GM18867 (cell line): Measurements from ENCODE around the gene C3.
A peak's percentile ranks its signal among the peaks of the same experiment; 100 is the strongest.
"Not testable (repeated sequence)": the region's sequence is repeated elsewhere in the genome, so short reads cannot be mapped to it uniquely, and the experiment has no call there.

Experiments
- ATAC-seq: cut with Tn5 transposase; IDR thresholded peaks from one replicate; pipeline ENCODE4 v1.9.1; 2021; ENCODE audit warnings: mild to moderate bottlenecking, moderate library complexity; ENCODE audit not compliant: unreplicated experiment

The C3 gene

DNA sequence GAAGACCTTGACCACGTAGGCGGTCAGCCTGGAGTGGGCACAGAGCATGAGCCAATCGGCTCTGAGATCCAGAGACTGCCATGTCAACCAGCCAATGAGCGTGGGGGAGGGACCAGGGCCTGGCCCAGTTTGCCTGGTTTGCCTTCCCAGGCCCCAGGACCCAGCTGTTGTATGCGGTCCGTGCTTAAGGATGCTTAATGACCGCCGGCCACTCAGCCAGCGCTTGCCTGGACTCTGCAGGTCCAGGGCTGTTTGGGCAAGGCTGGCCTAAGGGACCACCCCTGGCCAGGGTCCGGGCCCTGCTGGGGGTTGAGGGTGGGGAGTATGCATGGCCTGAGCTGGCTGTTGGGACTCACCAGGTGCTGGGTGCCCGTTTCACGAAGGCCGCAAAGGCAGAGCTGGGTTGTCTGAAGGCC lies 27.4 kb downstream of the C3 start:
- ATAC-seq, result no peak

DNA sequence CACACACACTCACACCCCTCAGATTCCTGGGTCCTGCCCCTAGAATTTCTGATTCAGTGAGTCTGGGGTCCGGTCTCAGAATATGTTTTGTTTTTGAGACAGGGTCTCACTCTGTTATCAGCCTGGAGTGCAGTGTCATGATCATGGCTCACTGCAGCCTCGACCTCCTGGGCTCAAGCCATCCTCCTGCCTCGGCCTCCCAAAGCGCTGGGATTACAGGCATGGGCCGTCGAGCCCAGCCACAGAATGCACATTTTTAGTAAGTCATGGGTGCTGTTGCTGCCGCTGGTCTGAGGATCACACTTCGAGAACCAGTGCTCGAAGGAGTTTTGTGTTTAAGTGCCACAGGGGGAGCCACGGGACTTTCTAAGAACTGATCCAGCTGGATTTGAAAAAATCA lies 28.4 kb downstream of the C3 start:
- ATAC-seq, result no peak

DNA sequence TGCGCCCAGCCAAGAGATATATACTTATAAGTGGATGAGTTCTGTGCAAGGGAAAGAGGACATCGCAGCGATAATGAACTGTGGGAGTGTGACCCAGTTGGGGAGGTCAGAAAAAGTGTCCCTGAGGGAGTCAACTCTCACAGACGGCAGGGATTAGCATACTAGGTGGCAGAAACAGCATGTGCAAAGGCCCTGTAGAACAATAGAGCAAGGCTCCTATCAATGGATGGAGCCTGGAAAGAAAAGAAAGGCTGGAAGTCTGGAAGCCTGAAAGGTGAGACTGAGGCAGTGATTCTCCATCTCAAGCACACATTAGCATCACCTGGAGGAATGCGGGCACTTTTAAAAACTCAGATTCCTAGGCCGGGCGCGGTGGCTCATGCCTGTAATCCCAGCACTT lies 29.1 kb downstream of the C3 start:
- ATAC-seq, result no peak

DNA sequence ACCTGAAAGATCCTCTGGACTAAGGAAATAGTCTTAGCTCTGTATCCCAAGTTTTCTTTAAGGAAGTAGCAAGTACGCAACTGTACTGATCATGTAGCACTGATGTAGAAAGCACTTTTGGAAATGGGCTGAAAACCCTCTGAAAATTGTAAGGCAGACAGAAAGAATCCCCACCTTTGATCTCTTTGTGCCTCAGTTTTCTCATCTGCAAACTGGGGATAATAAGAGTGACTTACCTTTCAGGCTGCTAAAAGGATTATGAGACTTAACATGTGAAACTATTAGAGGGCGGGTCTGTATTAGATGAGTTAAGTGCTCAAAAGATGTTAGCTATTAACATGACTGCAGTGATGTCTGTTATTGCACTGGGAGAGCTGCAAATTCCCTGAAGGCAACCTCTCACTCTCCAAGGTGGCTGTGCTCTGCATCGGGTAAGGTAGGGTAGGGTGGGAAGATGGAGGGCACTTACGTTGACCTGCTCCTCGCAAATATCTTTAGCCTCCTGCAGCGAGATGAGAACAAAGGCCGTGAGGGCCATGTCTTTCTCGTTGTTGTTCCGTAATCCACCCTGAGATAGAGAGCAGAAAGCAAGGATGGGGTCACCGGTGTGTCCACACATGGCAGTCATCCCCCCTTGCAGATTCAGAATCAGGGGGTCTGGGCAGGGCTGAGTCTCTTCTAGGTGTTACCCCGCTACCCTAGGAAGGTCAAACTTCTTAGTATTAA lies 30.1 kb downstream of the C3 start:
- ATAC-seq, result no peak

DNA sequence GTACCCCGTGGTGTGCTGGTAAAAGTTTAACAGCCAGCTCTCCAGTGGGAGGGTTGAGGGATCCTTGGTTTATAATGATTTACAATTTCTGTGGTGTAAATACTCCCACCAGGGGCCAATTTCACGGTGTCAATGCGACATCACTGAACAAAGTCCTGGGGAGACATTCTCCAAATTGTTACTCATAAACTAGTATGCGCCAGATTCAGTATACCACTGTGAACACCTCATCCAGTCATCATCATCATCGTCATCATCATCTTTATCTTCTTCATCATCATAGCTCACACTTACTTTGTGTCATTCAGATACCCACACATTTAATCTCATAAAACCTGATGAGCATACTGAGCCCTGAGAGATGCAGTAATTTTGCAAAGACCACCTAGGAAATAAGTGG lies 33.3 kb downstream of the C3 start:
- no peak for ATAC-seq

DNA sequence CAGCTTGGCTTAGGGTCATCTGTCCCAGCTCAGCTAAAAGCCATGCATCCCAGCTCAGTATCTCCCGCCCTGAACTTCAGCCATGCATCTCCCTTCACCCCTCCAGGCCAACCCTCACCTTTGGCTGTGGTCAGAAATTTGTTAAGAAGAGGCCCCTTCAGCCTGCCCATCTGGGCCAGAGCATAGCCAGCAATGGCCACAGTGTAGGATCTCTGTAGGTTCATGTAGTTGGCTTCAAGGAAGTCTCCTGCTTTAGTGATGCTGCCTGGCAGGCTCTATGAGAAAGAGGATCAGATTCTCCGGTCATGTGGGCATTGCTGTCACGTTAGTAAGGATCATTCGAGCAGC lies 33.8 kb downstream of the C3 start:
- no peak for ATAC-seq

DNA sequence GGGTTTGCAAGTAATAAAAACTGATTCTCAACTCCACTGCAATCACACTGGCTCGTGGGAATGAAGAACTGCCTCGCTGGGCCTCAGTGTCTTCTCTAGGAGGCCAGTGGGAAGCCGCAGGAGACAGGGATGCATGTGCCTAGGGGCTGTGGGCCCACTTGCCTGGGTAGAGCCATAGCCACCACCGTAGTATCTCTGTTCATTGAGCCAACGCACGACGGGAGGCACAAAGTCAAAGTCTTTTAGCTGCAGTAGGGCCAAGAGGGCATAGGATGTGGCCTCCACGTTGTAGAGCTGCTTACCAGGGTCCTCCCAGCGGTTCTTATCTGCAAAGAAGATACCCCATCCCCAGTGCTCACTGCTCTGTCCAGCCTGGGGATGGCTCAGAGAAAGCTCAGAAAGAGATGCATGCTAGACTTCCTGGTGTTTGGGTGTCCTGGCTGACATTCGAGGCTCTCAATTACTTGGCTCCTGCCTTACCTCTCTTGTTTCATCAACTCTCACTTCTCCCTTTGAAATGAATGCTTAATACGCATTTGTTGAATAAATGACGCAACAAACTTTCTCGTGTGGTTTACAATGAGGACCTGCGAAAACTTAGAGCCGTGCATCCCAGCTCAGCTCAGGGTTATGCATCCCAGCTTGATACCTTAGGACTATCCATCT lies 34.4 kb downstream of the C3 start:
- no peak for ATAC-seq

DNA sequence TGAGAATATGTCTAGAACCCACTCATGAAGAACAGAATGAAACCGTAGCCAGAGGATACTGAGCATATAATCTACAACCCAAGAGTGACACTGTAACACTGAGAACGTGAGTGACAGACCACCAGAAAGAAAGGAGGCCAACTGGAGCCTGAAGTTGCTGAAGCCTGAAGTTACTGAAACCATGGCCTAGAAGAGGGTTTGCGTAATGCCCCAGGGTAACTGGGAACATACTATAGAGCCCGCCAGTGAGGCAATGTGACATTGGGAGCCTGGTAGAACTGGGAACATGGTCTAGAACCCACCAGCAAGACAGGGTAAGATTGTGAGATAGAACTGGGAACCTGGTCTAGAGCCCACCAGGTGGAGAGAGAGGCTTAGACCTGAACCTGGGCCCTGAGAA lies 35.0 kb downstream of the C3 start:
- ATAC-seq, result no peak

DNA sequence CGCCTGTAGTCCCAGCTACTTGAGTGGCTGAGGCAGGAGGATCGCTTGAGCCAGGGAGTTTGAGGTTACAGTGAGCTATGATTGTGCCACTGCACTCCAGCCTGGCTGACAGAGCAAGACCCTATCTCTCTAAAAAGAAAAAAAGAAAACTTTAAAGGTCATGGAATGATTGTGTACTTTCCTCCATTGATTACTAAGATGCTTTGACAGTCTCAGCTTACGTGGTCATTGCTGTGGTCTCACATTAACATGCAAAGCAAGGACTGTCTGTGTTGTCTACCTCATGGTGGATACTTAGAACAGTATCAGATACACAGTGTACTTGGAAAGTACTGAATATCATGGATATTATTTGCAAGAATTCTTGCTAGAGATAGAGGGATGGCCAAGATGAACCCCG lies 36.5 kb downstream of the C3 start:
- ATAC-seq, result no peak

DNA sequence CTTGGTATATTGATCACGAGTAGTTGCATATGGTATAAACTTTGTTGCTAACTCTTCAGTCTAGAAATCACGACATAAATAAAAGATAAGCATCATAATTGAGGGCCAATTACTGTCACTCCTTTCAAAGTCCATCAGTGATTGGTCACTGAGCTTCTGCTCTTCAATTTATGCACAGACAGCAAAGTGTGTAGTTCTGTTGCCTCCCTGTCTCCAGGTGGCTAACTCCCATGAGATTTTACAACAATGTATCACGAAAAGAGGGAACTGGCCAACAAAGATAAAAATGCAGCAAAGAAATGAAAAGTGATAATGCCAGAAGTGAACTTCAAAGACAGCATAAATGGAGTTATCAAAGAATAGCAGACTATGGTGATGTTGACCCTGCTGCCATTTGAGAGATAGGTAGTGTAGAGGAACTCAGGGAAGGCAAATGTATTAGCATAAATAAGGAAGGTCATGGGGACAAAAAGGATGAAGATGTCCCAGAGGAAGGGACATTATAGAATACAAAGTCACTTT lies 37.8 kb downstream of the C3 start:
- ATAC-seq, result no peak

DNA sequence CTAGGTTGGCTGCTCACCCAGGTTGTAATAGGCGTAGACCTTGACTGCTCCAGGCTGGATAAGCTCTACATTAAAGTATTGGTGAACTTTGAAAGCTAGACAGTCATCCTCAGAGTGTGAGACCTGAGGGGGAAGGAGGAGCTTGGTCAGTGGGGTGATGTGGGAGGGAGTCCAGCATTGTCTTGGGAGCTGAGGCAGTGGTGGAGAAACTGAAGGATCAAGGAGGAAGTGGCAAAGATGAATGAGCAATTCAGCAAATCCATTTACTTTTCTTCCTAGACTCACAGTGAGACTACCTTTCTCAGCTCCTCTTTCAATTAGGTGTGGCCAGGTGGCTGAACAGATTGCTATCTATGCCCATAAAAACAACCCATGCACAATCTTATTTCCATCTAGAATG lies 40.3 kb downstream of the C3 start:
- no peak for ATAC-seq

DNA sequence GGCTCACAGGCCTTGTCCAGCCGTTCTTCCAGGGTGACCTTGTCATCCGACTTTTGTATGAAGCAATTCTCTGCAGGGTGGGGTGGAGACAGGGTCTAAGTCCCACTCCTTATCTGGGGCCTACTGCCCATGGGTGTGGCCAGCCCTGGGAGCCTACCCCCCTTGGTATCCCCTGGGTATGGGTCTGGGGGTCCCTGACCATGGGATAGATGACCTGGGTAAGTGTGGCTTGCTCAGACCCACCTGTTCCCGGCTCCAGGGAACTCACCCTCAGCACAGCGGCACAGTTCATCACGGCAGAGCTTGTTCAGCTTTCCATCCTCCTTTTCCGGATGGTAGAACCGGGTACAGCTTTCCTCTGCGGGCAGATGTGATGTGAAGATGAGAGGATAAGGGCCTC lies 41.3 kb downstream of the C3 start:
- no peak for ATAC-seq

DNA sequence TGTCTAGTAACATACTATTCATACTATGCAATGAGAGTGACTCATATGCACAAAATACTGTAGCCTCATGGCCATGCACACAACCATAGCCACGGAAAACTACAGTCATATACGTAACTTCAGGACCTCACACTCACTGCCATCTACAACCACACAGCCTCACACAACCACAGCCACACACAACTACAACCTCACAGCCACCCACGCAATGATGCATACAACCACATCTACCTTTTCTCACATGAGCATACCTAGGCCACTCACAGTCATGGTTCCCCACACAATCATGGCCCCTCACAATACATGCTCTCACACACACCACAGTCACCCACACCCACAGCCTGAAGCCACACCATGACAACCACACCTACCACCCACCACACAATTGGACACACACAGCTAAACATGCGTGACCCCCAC lies 41.8 kb downstream of the C3 start:
- no peak for ATAC-seq

DNA sequence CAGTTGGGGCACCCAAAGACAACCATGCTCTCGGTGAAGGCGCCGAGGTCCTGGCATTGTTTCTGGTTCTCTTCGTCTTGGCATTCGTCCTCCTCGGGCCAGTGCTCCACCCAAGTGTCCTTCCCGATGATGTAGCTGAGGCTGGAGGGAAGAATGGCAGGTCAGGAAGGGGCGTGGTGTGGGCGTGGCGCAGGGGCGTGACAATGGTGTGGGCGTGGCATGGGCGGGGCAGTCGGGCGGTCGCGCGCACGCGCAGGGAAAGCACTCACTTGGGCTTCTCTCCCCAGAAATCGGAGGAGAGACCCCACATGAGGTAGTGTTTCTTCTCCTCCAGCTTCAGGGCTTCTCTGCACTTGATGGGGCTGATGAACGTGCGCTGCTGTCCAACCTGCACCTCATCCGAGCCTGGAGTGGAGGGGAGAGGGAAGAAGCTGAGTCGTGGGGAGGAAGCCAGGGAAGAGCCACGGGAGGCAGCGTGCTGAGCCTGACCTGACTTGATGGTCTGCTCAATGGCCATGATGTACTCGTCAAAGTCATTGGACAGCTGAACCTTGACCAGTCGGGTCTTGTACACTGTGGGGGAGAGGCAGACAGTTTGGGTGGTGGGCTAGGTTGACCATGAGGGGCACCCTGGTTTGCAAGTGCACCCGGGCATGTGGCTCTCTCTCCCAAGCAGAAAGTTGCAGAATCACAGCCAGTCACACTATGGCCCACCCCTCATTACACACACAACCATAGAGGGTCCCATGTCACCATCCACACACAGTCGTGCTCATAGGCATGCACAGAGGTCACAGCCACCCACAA lies 42.4 kb downstream of the C3 start:
- ATAC-seq, result no peak

DNA sequence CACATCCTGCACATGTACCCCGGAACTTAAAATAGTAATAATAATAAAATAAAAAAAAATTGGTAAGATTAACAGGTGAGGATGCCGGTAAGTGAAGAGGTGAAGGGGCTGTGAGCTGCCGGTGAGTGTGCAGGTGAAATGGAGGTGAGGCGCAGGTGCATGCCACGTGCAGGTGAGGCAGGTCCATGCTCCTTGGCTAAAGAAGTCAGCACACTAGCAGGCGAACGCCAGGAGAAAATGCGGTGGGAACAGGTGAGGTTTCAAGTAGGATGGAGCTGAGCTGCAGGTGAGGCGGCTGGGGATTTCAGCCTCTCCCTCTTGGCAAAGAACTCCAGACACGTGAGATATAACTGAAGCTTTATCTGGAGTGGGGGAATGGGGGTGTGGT lies 43.0 kb downstream of the C3 start:
- no peak for ATAC-seq

DNA sequence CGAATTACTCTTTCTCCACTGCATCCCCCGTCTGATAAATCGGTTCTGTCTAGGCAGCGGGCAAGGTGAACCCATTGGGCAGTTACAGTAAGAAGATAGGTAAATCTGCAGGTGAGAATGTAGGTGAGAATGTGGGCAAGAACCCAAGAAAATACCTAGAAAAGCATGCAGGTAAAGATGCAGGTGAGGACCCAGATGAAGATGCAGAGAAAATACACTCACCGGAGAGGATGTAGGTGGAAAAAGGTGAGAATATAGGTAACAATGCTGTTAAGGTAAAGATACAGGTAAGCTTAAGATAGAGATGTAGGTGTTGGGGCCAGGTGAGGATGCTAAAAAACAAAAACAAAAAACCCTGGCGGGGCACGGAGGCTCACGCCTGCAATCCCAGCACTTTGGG lies 44.2 kb downstream of the C3 start:
- no peak for ATAC-seq

DNA sequence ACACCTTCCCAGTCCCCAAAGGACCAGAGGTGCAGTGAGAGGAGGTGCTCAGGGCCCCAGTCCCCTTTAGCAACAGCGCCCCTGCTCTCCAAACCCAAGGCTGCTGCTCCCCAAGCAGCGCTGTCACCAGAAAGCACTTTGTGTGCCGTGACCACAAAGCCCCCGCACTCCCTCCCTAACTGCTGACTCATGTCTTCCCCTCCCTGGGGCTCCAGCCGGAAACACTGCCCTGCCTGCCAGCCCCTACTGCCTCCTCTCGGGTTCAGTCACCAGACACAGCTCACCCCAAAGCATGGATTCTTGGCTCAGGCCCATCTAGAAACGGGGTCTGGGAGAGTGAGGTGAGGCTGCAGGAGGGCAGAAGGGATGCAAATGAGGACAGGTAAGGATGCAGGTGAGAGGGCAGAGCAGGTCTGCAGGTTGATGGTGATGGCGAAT lies 45.6 kb downstream of the C3 start:
- peak; percentile 51 for ATAC-seq

DNA sequence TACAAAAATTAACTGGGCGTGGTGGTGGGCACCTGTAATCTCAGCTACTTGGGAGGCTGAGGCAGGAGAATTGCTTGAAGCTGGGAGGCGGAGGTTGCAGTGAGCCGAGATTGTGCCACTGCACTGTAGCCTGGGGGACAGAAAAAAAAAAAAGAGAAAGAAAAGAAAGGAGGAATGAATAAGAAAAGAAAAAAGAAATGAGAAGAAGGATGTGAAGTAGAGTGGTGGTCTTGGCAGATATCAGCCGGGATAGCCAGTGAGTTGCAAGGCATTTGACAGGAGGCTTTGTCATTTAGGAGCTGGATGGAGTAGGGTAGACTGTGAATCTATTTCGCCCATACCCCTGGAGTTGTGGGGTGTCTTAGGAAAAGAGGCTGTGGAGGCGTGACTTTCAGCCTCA lies 46.0 kb downstream of the C3 start:
- not testable (repeated sequence) for ATAC-seq

DNA sequence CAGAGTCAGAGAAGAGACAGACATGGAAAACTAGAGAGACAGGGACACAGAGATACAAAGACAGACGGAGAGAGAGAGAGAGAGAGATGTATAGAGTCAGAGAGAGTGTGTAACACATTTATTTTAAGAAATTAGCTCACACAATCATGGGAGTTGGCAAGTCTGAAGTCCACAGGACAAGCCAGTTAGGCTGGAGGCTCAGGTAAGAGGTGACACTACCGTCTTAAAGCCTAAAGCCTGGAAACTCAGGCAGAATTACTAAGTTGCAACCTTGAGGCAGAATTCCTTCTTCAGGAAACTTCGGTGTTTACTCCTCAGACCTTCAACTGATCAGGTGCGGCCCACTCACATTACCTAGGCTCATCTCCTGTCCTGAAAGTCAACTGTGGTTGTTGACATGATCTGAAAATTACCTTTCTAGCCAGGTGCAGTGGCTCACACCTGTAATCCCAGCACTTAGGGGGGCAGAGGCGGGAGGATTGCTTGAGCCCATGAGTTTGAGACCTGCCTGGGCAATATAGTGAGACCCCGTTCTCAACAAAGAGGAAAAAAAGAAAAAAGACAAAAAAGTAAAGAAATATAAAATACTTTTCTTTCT lies 47.7 kb downstream of the C3 start:
- ATAC-seq, result no peak

DNA sequence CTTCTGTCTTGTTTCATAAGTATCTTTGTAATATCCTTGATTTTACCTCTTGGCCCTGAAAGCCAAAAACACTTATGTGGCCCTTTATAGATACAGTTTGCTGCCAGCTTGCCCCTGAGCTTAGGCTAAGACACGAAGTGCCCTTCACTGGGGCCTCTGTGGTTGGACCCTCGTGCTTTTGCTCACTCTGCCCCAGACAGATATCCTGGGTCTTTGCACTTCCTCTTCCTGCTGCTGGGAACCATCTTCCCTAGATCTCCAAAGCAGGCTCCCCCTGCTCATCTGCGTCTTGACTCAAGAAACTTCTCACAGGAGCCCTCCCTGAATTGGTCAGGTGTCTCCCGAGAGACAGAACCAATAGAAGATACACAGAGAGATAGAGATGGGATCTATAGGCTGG lies 48.5 kb downstream of the C3 start:
- ATAC-seq, result no peak

DNA sequence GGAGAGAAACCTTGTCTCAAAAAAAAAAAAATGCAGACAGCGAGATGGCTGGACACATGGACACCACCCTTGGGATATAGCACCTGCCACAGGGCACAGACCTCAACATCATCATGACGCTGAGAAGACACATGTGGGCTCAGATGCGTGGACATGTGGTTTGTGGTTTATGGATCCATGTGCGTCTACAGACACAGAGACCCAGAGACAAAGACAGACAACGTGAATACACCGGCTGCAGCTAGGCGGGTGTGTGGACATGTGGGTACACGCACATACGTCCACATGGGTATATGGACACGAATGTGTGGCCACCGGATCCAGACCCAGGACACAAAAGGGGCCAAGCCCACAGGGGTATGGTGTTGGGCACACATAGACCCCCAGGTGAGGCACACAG lies 51.8 kb downstream of the C3 start:
- ATAC-seq, result no peak
